HUES6 (cell line): ENCODE data around the gene RBBP5.

Experiments
- H3K27ac ChIP-seq: 2 replicates; pipeline ENCODE4 v1.7.0; 2013; ENCODE audit warnings: low read depth, mild to moderate bottlenecking, low read length, inconsistent platforms
- H3K27me3 ChIP-seq: 2 replicates; pipeline ENCODE4 v1.6.1; 2013; ENCODE audit warnings: low read length; ENCODE audit not compliant: control insufficient read depth, insufficient read depth
- H3K36me3 ChIP-seq: 2 replicates; pipeline ENCODE4 v1.6.1; 2013; ENCODE audit warnings: low read length; ENCODE audit not compliant: control insufficient read depth, insufficient read depth
- H3K4me1 ChIP-seq: 2 replicates; pipeline ENCODE4 v1.6.1; 2013; ENCODE audit warnings: low read length; ENCODE audit not compliant: control insufficient read depth, insufficient read depth
- H3K4me3 ChIP-seq: 2 replicates; pipeline ENCODE4 v1.5.1; 2013; ENCODE audit warnings: low read depth, low read length
- H3K9ac ChIP-seq: one replicate; pipeline ENCODE4 v1.6.1; 2013; ENCODE audit warnings: mild to moderate bottlenecking, low read length
- H3K9me3 ChIP-seq: 2 replicates; pipeline ENCODE4 v1.6.1; 2013; ENCODE audit warnings: low read depth, low read length; ENCODE audit not compliant: control insufficient read depth, insufficient read depth

The RBBP5 gene

GRCh38 chr1:205043866-205044265 is 77.9 kb downstream of the RBBP5 start:
- Histone ChIP-seq H3K4me1 (peaks cover 25% of the 10 kb centered on the region), H3K27me3 (peaks cover 88% of the 10 kb centered on the region), H3K9me3 (no peaks in the 10 kb centered on the region), H3K36me3 (no peaks in the 10 kb centered on the region), H3K9ac (no peak overlapping the region), H3K27ac (no peak overlapping the region), H3K4me3 (no peak overlapping the region)

- H3K27me3 ChIP-seq = peaks cover 95% of the 10 kb centered on the region
- H3K9ac ChIP-seq = no peak within 1 kb of the TSS
- no peak within 1 kb of the TSS for H3K27ac ChIP-seq
- no peaks in the 10 kb centered on the region for H3K9me3 ChIP-seq
- peaks cover 25% of the 10 kb centered on the region for H3K4me1 ChIP-seq
- no peaks in the 10 kb centered on the region for H3K36me3 ChIP-seq
- H3K4me3 ChIP-seq = peak within 1 kb of the TSS; percentile 28; the same call in 1 of the 2 replicates
Measured at GRCh38 chr1:205042911-205043806, 78.6 kb downstream of the RBBP5 start, which contains the start of gene CNTN2. Gene CNTN2, plus strand, starts transcription at chr1:205043212. Its CDS starts 9,974 bp downstream, at chr1:205053186.

- Histone ChIP-seq H3K27ac (no peak overlapping the region), H3K36me3 (no peaks in the 10 kb centered on the region), H3K9ac (no peak overlapping the region), H3K4me3 (no peak overlapping the region), H3K9me3 (no peaks in the 10 kb centered on the region), H3K27me3 (peaks cover 97% of the 10 kb centered on the region), H3K4me1 (peaks cover 25% of the 10 kb centered on the region)
Measured at GRCh38 chr1:205041998-205042910, 79.5 kb downstream of the RBBP5 start.

- H3K27me3 ChIP-seq = peaks cover 97% of the 10 kb centered on the region
- H3K36me3 ChIP-seq = no peaks in the 10 kb centered on the region
- no peaks in the 10 kb centered on the region for H3K9me3 ChIP-seq
- H3K9ac ChIP-seq = no peak overlapping the region
- peaks cover 25% of the 10 kb centered on the region for H3K4me1 ChIP-seq
- H3K4me3 ChIP-seq = no peak overlapping the region
- no peak overlapping the region for H3K27ac ChIP-seq
Measured at GRCh38 chr1:205041001-205041715, 80.6 kb downstream of the RBBP5 start.

GRCh38 chr1:205038132-205038786 is 83.5 kb downstream of the RBBP5 start:
- no peak overlapping the region for H3K27ac ChIP-seq
- peaks cover 78% of the 10 kb centered on the region for H3K27me3 ChIP-seq
- no peaks in the 10 kb centered on the region for H3K36me3 ChIP-seq
- no peaks in the 10 kb centered on the region for H3K9me3 ChIP-seq
- H3K4me3 ChIP-seq = no peak overlapping the region
- no peaks in the 10 kb centered on the region; the same call in 1 of the 2 replicates for H3K4me1 ChIP-seq
- no peak overlapping the region for H3K9ac ChIP-seq

GRCh38 chr1:205037539-205037938 is 84.2 kb downstream of the RBBP5 start:
- H3K4me3 ChIP-seq = no peak overlapping the region
- H3K27me3 ChIP-seq = peaks cover 74% of the 10 kb centered on the region
- no peaks in the 10 kb centered on the region for H3K36me3 ChIP-seq

More at GRCh38 chr1:205037539-205037938, 84.2 kb downstream of the RBBP5 start:
- no peak overlapping the region for H3K9ac ChIP-seq
- H3K9me3 ChIP-seq = no peaks in the 10 kb centered on the region
- no peak overlapping the region for H3K27ac ChIP-seq
- no peaks in the 10 kb centered on the region for H3K4me1 ChIP-seq
